Measurements from ENCODE around the gene SAMD15. TPM values are rescaled to one million over a fixed set of nuclear protein-coding genes. Genes with fewer than 3 reads are reported as not detected.

Gene SAMD15
- total RNA-seq, 1 donor from 2014 or later: 1.00 TPM

GRCh38 chr14:77375164-77375950 lies 1.8 kb upstream of the SAMD15 start:
- Mint-ChIP-seq H3K36me3 (ENCODE audit: low read depth) (peaks cover 6% of the 10 kb centered on the region), H3K9me3 (peaks cover 3% of the 10 kb centered on the region), H3K27me3 (no peaks in the 10 kb centered on the region), H3K4me3 (peak overlapping the region; percentile 93), H3K4me1 (peaks cover 51% of the 10 kb centered on the region), H3K27ac (peak overlapping the region; percentile 93)
- intact Hi-C loops (cut with micrococcal nuclease): loop anchor here (5.0 kb wide), 5 partner anchors 193 to 563 kb away; partner anchors contain the start of genes ANGEL1, CIPC, IRF2BPL and SNW1
- DNase-seq (no peak), ATAC-seq (ENCODE audit: low read depth) (no peak)
- CTCF ChIA-PET: interaction anchor here (1.9 kb wide), 1 partner anchor 60 kb away, joined by 7 read pairs; no protein-coding TSS in a partner anchor
- POLR2A ChIA-PET: interaction anchor here (0.6 to 7.4 kb wide), 3 partner anchors 27 to 55 kb away, joined by 4 to 96 read pairs (median 5); partner anchors contain the start of genes GSTZ1 and POMT2
- TF ChIP-seq CTCF (IDR thresholded peaks at IDR 0.05): no peak

- intact Hi-C loops (cut with micrococcal nuclease): loop anchor here (1.0 to 5.0 kb wide), 7 partner anchors 194 to 564 kb away; partner anchors contain the start of genes ANGEL1, CIPC, IRF2BPL and SNW1
- no peak for TF ChIP-seq CTCF (IDR thresholded peaks at IDR 0.05)
- ATAC-seq (ENCODE audit: low read depth) (peak; percentile 8), DNase-seq (peak; percentile 30)
- ChIA-PET CTCF (interaction anchor here (1.0 to 1.5 kb wide), 5 partner anchors 12 to 62 kb away, joined by 4 to 10 read pairs (median 5); partner anchors contain the start of genes GSTZ1 and POMT2), POLR2A (interaction anchor here (0.5 to 7.4 kb wide), 11 partner anchors 11 to 385 kb away, joined by 3 to 96 read pairs (median 5); partner anchors contain the start of genes AHSA1, GSTZ1, POMT2 and SNW1)
- Mint-ChIP-seq H3K27me3 (no peaks in the 10 kb centered on the region), H3K9me3 (peaks cover 3% of the 10 kb centered on the region), H3K4me3 (peak overlapping the region; percentile 93), H3K4me1 (peaks cover 46% of the 10 kb centered on the region), H3K36me3 (ENCODE audit: low read depth) (peaks cover 6% of the 10 kb centered on the region), H3K27ac (peak overlapping the region; percentile 93)
These were observed 1.0 kb upstream of the SAMD15 start for GRCh38 chr14:77375973-77376770.

GRCh38 chr14:77377502-77377844 lies 294 bp downstream of the SAMD15 start:
- Mint-ChIP-seq H3K27ac (no peak overlapping the region), H3K4me3 (no peak overlapping the region), H3K36me3 (ENCODE audit: low read depth) (peaks cover 6% of the 10 kb centered on the region), H3K27me3 (no peaks in the 10 kb centered on the region), H3K9me3 (peaks cover 3% of the 10 kb centered on the region), H3K4me1 (peaks cover 34% of the 10 kb centered on the region)
- ATAC-seq (ENCODE audit: low read depth): no peak
- POLR2A ChIA-PET: interaction anchor here (0.6 to 7.4 kb wide), 14 partner anchors 10 to 490 kb away, joined by 3 to 96 read pairs (median 4); partner anchors contain the start of genes AHSA1, GSTZ1, POMT2 and SNW1
- CTCF ChIA-PET: interaction anchor here (1.0 to 1.5 kb wide), 6 partner anchors 13 to 63 kb away, joined by 3 to 10 read pairs (median 4); partner anchors contain the start of genes GSTZ1 and POMT2
- intact Hi-C loops (cut with micrococcal nuclease): loop anchor here (1.0 to 5.0 kb wide), 9 partner anchors 29 to 565 kb away; partner anchors contain the start of genes ANGEL1, CIPC, GSTZ1 and IRF2BPL
- TF ChIP-seq CTCF (IDR thresholded peaks at IDR 0.05): no peak
- no peak for DNase-seq

GRCh38 chr14:77378701-77379100 lies 1.5 kb downstream of the SAMD15 start:
- POLR2A ChIA-PET: no interaction called here
- DNase-seq (no peak), ATAC-seq (ENCODE audit: low read depth) (no peak)
- H3K36me3 Mint-ChIP-seq (ENCODE audit: low read depth): peaks cover 6% of the 10 kb centered on the region
- H3K27ac Mint-ChIP-seq: no peak overlapping the region
- no peaks in the 10 kb centered on the region for H3K27me3 Mint-ChIP-seq
- no peak overlapping the region for H3K4me3 Mint-ChIP-seq
- H3K4me1 Mint-ChIP-seq: peaks cover 23% of the 10 kb centered on the region
- TF ChIP-seq CTCF (IDR thresholded peaks at IDR 0.05): no peak
- intact Hi-C loops (cut with micrococcal nuclease): loop anchor here (5.0 kb wide), 5 partner anchors 196 to 566 kb away; partner anchors contain the start of genes ANGEL1, CIPC, IRF2BPL and SNW1
- CTCF ChIA-PET: no interaction called here
- peaks cover 3% of the 10 kb centered on the region for H3K9me3 Mint-ChIP-seq

All from activated B cell treated with CpG ODN at 0.5 μM for 24 hours (primary cell).